Astrocyte of the hippocampus (primary cell): ENCODE measurements around the gene HCN2.

Experiments
- DNase-seq: peaks from one replicate; pipeline ENCODE4 v3.0.0; 2011; ENCODE audit warnings: low read depth, low spot score

HCN2 gene

DNA sequence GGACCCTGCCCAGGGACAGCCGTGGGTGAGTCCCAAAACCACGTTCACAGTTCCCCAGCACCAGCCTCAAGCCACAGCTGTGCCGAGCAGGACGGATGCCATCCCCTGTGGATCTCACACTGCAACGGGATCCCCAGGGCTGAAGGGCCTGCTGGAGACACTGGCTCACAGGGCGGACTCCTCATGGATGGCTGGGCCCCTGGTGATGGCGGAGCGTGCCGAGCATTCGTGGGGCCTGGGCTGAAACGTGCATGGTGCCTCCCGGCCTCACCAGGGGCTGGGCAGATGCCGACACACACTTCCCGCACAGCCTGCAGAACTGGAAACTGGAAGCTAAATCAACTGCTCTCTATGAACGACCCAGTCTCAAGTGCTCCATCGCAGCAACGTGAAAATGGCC is 63.7 kb downstream of the HCN2 start:
- DNase-seq: no peak

DNA sequence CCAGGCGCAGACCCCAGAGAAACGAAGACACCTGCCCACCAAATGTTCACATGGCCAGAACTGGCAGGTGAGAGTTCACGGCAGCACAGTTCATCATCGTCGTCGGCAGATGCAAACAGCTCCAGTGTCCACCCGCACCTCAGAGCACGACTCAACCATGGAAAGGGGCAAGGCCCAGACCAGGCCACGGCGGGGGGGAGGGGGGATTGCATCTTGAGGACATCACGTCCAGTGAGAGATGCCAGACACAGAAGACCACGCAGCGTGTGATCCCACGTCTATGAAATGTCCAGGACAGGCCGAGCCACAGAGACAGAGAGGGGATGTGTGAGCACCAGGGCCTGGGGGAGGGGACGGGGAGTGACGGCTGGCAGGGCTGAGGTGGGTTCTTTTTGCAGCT is 66.0 kb downstream of the HCN2 start:
- DNase-seq: no peak

DNA sequence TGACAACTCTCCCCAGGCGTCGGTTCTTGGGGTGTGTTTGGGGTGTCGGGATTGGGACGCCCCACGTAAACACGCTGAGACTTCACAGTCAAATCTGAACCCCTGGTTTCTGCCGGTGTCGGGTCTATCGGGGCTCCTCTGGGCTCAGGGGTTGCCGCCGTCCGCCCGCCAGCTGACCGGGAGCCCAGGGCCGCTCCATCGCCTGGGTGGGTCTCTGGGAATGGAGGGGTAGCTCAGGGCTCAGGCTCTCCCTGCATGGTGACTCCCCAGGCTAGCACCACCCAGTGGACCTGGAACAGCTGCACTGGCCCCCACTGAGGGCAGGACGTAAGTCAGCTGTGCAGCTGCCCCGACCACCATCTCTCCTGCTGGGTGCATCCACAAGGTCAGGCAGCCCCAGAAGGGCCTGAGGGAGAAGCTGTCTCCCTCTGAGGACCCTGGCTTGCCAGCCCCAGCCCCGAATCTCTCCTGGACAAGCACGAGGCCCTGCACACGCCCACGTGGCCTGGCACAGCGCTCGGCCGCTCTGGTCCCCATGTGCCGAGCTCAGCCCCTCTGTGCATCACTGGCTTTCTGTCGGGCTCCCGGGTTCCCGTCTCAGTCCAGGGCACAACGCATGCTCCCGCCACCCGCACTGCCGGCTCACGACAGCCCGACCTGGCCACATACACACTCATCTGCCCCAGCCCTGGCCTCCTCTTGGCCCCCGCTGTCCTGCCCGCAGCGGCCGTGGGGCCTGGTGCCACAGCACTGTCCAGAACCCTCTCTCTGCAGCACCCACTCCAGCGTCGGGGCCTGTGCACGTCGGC is 67.3 kb downstream of the HCN2 start:
- DNase-seq: no peak

DNA sequence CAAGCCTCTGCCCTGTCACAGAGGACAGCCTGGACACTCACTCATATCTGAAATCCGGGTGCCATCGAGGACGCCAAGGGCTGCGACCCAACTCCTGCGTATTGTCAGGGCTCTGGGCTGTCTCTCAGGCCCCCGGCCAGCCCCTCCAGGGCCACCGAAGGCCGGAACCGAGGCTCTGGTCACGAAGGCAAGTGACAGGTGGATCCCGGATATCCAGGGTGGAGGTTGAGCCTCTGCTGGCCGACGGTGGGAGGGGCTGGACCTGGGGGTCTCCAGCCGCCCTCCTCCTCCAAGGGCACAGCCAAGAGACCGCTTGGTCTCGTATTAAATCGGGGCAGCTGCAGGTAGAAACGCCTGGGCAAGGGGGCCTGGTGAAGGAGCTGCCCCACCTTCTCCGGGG is 67.9 kb downstream of the HCN2 start:
- no peak for DNase-seq

DNA sequence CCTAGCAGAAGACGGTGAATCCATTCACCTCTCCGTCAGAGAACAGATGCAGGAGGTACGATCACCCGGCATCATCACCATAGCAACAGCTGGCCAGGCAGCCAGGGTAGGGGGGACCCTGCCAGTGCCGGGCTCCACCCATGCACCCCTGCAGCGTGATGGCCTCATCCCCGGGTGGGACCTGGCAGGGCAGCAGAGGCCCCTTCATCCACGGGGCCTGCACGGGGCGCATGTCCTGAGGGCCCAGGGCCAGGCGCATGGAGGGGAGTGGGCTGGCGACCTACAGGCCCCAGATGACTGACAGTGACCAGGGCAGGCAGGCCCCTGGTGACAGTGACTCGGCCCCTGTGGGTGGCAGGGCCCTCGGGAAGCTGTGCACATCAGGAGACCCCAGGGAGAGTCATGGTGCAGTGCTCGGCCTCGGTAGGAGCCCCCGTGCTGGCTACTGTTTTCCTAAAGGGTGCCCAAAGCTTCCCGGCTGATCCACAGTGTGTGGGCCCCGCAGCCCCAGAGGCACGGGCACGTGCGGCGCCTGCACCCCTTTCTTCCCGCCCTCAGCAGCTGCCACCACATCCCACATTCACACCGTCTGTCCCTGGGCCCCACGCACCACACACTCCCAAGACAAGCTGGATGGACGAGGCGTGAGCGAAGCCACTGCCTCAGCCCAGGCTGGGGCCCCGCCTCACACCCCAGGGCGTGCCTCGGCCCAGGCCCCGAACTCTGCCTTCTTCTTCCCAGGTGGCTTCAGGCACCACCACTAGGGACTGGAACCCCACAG is 68.6 kb downstream of the HCN2 start:
- DNase-seq: no peak

DNA sequence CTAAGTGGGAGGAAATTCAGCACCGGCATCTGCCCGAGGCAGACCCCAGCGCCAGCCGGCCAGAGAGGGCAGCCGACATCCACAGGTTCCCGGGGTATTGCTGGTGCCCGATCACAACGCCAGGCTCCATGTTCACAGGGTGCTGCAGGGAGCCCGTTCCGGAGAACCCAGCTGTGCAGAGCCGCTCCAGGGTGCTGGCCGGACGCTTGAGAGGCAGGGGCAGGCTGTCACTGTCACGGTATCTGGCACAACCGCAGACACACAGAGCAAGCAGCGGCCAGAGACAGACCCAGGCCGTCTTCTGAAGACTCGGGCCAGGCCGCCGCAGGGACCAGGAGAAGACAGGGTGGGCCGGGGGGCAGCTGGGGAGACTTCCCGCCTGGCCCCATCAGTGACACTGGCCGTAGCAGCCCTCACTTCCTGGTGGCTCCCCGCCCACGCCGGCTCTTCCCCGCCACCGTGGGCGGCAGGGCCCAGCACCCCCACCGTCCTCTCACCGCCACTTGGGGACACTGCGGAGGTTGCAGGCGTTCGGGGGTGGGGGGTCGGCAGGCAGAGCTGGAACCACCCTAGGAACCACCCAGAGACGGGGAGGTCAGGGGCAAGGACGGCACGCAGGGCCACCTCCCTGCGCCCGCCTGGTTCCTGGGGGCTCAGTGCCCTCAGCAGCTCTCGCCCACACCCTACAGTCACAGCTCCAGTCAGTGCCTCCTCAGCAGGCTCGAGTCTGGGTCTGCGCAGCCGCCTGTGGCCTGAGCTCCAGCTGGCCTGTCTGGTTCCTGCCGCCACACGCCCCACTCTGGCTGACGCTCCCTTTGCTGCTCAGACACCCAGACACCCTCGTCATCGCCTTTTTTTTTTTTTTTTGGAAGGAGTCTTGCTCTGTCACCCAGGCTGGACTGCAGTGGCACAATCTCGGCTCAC is 69.5 kb downstream of the HCN2 start:
- peak; percentile 38 for DNase-seq

DNA sequence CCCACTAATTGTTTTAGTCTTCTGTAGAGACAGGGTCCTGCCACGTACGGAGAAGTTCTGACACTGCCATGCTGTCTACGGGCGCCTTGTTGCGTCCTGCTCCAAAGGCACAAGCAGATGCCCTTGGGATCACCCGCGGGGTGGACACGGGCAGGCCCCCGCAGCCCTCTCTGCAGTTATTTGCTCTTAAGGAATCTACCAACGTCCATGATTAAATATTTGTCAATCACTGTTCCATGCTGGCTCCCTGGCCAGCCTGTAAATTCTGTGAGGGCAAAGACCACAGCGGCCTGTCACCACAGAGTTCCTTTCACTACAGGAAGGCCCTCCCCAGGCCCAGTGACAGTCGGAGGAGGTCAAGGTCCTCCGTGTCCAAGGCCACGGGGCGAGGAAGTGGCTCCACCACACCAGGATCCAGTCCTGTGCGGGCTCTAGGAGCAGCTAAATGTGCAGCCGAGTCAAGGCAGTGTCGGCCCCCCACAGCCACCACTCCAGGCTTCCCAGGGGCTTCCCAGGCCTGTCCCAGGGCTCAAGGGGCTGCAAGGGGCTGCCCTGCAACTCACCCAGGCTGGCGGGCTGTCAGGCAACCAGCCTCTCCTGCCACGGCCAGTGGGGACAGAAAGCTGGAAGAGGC is 71.2 kb downstream of the HCN2 start:
- DNase-seq: no peak

DNA sequence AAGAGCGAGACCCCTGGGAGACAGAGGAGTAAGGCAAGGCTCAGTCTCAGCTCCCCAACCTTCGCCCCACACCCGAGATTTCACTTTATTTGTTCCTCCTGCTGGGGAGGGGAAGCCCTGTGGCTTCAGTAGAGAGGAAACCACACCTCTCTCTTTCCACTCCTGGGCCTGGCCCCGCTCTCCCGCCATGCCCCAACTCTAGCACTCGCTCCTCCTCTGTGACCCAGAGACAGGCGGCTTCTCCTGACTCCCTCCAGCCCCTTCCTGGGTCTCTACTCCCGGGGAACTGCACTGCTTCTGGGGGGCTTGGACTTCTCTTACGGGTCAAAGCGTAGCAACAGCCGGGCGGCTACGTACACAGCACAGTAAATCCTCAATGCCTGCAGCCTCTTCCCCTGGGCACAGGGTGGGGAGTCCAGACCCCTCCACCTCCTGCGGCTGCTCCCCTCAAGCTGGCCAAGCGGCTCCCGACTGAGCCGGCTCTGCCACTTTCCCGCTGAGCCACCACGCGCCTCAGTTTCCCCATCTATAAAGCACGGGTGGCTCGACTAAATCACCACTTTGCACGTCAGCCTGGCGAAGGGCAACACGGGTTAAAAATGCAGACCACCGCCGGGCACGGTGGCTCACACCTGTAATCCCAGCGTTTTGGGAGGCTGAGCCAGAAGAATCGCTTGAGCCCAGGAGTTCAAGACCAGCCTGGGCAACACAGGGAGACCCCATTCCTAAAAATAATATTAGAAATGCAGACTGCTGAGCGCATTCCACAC is 71.9 kb downstream of the HCN2 start:
- DNase-seq: peak; percentile 42

DNA sequence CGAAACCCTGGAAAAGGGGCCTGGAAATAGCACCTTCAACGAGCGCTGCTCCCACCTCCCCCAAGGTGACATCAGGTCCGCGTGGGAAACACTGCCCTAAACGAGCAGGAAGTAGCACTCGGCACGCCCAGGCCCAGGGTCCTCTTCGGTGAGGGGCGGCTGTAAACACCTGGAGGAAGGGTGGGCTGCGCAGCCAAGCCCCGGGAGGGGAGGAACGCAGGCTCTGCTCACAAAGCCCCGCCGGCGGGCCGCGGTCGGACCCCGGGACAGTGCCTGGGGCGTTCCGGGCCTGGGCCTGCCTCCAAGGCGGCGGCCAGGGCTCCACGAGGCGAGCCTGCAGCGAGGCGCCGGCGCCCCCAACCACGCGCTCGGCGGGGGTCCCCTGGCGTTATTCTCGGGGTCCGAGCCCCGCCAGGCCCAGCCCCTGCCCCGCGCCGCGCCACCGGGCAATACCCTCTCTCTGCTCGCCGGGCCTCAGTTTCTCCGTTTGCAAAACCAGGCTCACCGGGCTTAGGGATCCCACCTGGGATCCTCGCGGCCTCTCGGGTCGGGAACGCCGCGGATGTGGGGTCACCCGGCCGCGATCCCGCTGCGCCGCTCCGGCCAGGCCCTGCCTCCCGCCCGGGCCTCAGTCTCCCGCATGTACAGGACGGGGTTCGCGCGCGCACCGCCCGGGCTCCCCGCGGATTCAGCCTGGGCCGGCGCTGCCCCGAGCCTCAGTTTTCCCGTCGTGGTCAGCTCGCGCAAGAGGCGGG is 72.7 kb downstream of the HCN2 start:
- peak; percentile 60 for DNase-seq

DNA sequence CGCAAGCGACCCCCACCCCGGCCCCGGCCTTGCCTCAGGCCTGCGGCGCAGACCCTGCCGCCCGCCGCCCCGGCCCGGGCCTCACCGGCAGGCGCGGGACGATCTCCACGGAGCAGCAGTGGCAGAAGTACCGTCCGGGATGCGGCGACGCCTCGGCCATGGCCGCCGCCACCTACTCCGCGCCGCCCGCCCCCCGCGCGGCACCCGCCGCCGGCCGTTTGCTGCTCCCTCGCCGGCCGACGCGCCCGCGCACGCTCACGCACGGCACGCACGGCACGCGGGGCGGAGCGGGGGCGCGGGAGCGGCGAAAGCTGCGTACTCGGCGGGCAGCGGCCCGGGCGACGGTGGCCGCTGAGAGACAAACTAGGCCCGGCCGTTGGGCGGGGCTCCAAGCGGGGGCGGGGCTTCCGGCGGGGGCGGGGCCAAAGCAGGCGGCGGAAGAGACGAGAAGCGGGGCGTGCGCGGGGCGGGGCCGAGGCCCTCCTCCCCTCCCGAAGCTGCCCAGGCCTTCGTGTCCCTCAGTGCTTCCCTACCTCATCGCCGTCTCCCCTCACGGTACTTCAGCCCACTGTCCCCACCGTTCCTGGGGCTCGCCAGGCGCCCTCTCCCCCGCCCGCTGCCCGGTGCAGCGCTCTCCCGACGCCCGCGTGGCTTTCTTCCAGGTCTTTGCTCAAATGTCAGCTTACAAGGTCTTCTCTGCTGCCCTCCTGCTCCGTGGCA is 73.4 kb downstream of the HCN2 start, which contains the start of gene RNF126:
TSS of gene RNF126 (minus strand) at position 253 of the 720 bp plus-strand sequence. CDS start at position 160, 93 bp downstream.
- peak; percentile 96 for DNase-seq

DNA sequence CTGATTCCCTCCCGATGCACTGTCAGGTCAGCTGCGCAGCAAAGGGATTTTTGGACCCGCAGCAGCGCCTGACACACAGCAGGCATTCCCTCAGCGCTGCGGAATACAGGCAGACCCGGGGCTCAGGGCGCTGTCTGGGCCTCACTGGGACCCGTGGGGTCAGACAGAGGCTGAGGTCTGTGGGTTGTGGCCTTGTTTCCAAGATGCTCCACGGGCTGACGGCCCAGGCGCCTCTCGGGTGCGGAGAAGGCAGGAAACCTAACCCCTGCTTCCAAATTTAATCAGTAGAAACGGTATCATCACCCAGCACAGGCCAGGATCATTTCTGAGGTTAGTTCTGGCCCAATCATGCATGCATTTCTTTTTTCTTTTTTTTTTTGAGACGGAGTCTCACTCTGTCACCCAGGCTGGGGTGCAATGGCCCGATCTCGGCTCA is 74.0 kb downstream of the HCN2 start:
- DNase-seq: no peak

DNA sequence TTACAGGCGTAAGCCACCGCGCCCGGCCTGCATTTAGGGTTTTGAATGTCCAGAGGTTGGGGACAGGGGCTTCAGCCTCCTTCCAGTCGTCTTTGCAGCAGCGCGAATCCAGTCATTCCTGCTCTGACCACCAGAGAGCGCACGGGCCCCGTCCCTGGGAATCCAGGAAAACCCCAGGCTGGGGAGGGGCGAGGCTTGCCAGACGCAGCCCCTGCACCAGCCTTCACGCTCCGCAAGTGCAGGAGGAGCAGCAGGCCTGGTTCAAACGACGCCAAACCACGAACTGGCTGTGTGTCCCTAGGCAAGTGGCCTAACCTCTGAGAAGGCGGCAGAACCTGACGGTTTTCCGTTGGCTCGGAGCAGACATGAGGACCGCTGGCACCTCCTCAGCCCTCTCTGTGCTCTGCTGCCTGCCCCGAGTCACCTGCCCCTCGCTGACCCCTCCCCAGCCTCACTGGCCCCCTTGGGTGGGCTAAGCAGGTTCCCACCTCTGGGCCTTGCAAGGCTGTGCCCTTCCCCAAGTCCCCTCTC is 75.3 kb downstream of the HCN2 start:
- DNase-seq: peak; percentile 93
